GM19193 (cell line): ENCODE data around the gene KRT4.

Experiments used
- POLR2A ChIP-seq: IDR thresholded peaks from 4 replicates; pipeline ENCODE4 v1.6.1; 2011; ENCODE audit not compliant: insufficient read depth, insufficient read length; ENCODE audit errors: extremely low read depth

KRT4 gene

GRCh38 chr12:52839436-52840105, 25.7 kb upstream of the KRT4 start:
- no peak for TF ChIP-seq POLR2A

GRCh38 chr12:52838609-52839435, 24.9 kb upstream of the KRT4 start:
- TF ChIP-seq POLR2A: no peak

- TF ChIP-seq POLR2A: no peak
Observed at GRCh38 chr12:52837781-52838608, 24.1 kb upstream of the KRT4 start.

DNA sequence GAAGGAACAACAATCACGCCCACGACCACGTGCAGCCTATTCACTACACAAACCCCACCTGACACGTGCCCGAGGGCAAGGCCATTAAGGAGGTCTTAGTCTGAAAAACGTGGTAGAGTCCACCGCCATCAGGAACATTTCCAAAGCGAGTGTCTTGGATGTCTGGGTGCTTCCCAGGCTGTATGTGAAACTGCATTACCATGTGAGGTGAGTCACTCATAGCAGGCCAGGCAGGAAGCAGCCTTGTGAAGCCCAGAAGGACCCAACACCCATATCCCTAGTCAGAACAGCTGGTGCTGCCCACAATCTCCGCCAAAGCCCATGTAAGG, 23.5 kb upstream of the KRT4 start:
- no peak for TF ChIP-seq POLR2A

GRCh38 chr12:52836491-52837412, 22.8 kb upstream of the KRT4 start:
- TF ChIP-seq POLR2A: no peak

DNA sequence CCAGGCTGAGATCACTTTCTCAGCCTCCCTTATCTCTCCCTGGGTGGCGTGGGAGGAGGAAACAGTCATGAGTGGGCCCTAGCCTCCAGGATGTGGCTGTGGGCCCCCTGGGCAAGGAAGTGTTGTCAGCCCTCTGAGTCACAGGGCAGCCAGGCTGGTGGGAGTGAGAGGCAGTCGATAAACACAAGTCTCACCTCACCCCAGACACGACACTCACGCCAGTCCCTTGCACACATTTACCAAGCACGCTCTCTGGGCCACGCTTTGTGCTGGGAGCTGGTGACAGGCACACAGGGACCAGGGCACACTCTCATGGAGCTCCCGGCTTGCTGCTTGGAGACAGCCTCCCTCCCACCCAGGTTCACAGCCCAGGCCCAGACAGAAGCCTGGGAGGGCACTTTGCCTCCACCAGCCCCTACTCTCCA, 22.1 kb upstream of the KRT4 start:
- no peak for TF ChIP-seq POLR2A

DNA sequence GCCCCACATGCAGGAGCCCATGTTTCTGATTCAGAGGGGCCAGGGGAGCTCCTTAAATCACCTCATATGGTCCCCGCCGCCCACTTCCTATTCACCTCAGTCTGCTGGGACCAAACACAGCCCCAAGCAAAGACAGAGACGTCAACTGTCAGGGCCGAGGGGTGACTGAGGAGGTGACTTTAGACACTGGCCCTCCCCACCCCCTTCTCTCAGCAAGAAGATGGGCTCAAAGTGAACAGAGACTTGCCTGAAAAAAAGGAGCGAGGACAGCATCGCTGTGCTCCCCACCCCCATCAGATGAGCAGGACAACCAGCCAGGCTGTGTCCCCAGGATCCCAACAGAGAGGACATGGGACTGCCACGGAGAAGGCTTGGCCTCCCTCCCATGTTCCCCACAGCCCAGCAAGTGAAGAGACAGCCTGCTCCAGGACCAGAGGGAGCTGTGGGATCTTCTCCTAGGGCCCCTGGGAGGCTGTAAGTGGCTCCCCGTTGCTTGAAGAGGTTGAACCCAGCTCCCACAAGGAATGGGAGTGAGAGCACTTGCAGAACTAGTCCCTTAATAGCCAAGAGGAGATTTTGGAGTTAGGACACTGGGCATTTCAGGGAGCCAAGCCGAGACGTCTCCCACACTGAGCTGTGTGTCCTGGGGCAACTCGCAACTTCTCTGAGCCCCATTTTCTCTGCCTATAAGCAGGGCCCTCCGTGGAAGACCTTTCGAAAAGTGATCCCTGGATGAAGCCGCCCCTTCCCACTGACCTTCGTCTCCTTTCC, 21.5 kb upstream of the KRT4 start:
- TF ChIP-seq POLR2A: no peak

GRCh38 chr12:52834727-52835001, 20.7 kb upstream of the KRT4 start:
- no peak for TF ChIP-seq POLR2A

GRCh38 chr12:52833922-52834726, 20.2 kb upstream of the KRT4 start, which contains the start of gene KRT79:
Gene KRT79, minus strand, starts transcription at chr12:52834311. Its CDS starts 51 bp downstream, at chr12:52834260.
- TF ChIP-seq POLR2A: no peak

GRCh38 chr12:52832985-52833905, 19.3 kb upstream of the KRT4 start:
- TF ChIP-seq POLR2A: no peak

GRCh38 chr12:52832451-52832850, 18.5 kb upstream of the KRT4 start:
- TF ChIP-seq POLR2A: no peak

DNA sequence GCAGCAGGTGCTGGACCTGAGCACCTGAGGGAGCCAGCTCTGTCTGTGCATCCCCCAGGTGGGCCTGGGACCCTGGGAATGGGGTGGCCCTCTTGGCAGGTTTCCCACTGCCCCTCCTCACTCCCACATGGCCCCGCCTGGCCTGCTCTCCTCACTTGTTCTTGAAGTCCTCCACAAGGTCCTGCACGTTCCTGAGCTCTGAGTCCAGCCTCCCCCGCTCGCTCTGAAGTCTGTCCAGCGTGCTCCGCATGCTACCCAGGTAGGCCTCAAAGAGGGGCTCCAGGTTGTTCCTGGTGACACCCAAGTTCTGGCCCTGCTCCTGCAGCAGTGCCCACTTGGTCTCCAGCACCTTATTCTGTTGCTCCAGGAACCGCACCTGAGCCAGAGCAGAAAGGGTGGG, 17.3 kb upstream of the KRT4 start:
- no peak for TF ChIP-seq POLR2A
